Subcutaneous abdominal adipose tissue (tissue), 5 donors: ENCODE measurements around the gene CCDC30.
"Not testable (repeated sequence)": the region's sequence is repeated elsewhere in the genome, so short reads cannot be mapped to it uniquely, and the experiment has no call there.

Experiments
- H3K27ac ChIP-seq: one replicate; pipeline ENCODE4 v1.7.0; 2013; ENCODE audit warnings: low read depth, mild to moderate bottlenecking, inconsistent platforms, low read length, moderate library complexity
- H3K27me3 ChIP-seq, 5 donors: one replicate each; pipeline ENCODE4 v1.7.0; 2013; ENCODE audit warnings: low read length in 5 of 5, inconsistent platforms in 1 of 5; ENCODE audit not compliant: control insufficient read depth in 5 of 5, insufficient read depth in 4 of 5
- H3K36me3 ChIP-seq, 5 donors: one replicate each; pipeline ENCODE4 v1.7.0; 2013; ENCODE audit warnings: low read length in 5 of 5; ENCODE audit not compliant: control insufficient read depth in 5 of 5, insufficient read depth in 5 of 5
- H3K4me1 ChIP-seq, 5 donors: one replicate each; pipeline ENCODE4 v1.7.0; 2013; ENCODE audit warnings: low read length in 5 of 5, mild to moderate bottlenecking in 3 of 5, moderate library complexity in 1 of 5; ENCODE audit not compliant: control insufficient read depth in 5 of 5, insufficient read depth in 5 of 5
- H3K4me3 ChIP-seq, 5 donors: one replicate each; pipeline ENCODE4 v1.7.0; 2013; ENCODE audit warnings: low read length in 5 of 5, low read depth in 1 of 5
- H3K9ac ChIP-seq, 5 donors: one replicate each; pipeline ENCODE4 v1.7.0; 2013; ENCODE audit warnings: low read length in 5 of 5, mild to moderate bottlenecking in 4 of 5, moderate library complexity in 3 of 5
- H3K9me3 ChIP-seq, 5 donors: one replicate each; pipeline ENCODE4 v1.7.0; 2013; ENCODE audit warnings: low read length in 5 of 5; ENCODE audit not compliant: control insufficient read depth in 5 of 5
- donor health status: healthy.
- donor health status: healthy.
- donor health status: healthy.
- donor health status: healthy.
- donor health status: healthy.

The CCDC30 gene

GRCh38 chr1:42506576-42506975, 43.5 kb downstream of the CCDC30 start:
- Histone ChIP-seq H3K9ac (no peak overlapping the region), H3K27me3 (no peaks in the 10 kb centered on the region), H3K36me3 (peaks cover 0 to 26% (median 2%) of the 10 kb centered on the region in 5 donors), H3K27ac (no peak overlapping the region), H3K9me3 (peaks cover 20 to 74% (median 72%) of the 10 kb centered on the region in 5 donors), H3K4me1 (no peaks in the 10 kb centered on the region), H3K4me3 (peak overlapping the region in 1 of 5 donors; percentile 37)

GRCh38 chr1:42511581-42512155, 48.6 kb downstream of the CCDC30 start:
- not testable (repeated sequence) for H3K9ac ChIP-seq, H3K27ac ChIP-seq, H3K4me1 ChIP-seq, H3K27me3 ChIP-seq
- H3K36me3 ChIP-seq, result peaks cover 0 to 16% (median 2%) of the 10 kb centered on the region in 5 donors
- peaks cover 8 to 71% (median 57%) of the 10 kb centered on the region in 5 donors for H3K9me3 ChIP-seq
- peak overlapping the region in 1 of 5 donors; percentile 25 for H3K4me3 ChIP-seq

- Histone ChIP-seq H3K9me3 (peaks cover 9 to 46% (median 20%) of the 10 kb centered on the region in 5 donors), H3K36me3 (peaks cover 0 to 10% (median 0%) of the 10 kb centered on the region in 5 donors), H3K4me3 (peak overlapping the region in 1 of 5 donors; percentile 17), H3K27ac (no peak overlapping the region), H3K9ac (no peak overlapping the region), H3K4me1 (no peaks in the 10 kb centered on the region), H3K27me3 (no peaks in the 10 kb centered on the region)
These were observed 55.8 kb downstream of the CCDC30 start for GRCh38 chr1:42518908-42519307.

- peaks cover 6 to 24% (median 13%) of the 10 kb centered on the region in 5 donors for H3K9me3 ChIP-seq
- H3K4me3 ChIP-seq, result no peak overlapping the region
- no peaks in the 10 kb centered on the region for H3K27me3 ChIP-seq
- H3K4me1 ChIP-seq, result no peaks in the 10 kb centered on the region
- H3K9ac ChIP-seq, result no peak overlapping the region
- H3K27ac ChIP-seq, result no peak overlapping the region
- peaks cover 0 to 12% (median 0%) of the 10 kb centered on the region in 5 donors for H3K36me3 ChIP-seq
These were observed 60.1 kb downstream of the CCDC30 start for GRCh38 chr1:42523171-42523570.

- peaks cover 0 to 13% (median 3%) of the 10 kb centered on the region in 5 donors for H3K9me3 ChIP-seq
- H3K4me1 ChIP-seq, result no peaks in the 10 kb centered on the region
- no peaks in the 10 kb centered on the region for H3K27me3 ChIP-seq
- no peak overlapping the region for H3K9ac ChIP-seq
- H3K27ac ChIP-seq, result no peak overlapping the region
- H3K4me3 ChIP-seq, result no peak overlapping the region
- peaks cover 0 to 4% (median 0%) of the 10 kb centered on the region in 5 donors for H3K36me3 ChIP-seq
These were observed 61.2 kb downstream of the CCDC30 start for GRCh38 chr1:42524330-42524729.

GRCh38 chr1:42529724-42530181, 66.7 kb downstream of the CCDC30 start:
- peak overlapping the region in 3 of 5 donors; percentile 34 to 55 (median 41) for H3K4me3 ChIP-seq

GRCh38 chr1:42531043-42531442, 68.0 kb downstream of the CCDC30 start:
- Histone ChIP-seq H3K4me1 (peaks cover 0 to 6% (median 0%) of the 10 kb centered on the region in 5 donors), H3K36me3 (peaks cover 0 to 4% (median 0%) of the 10 kb centered on the region in 5 donors), H3K9me3 (no peaks in the 10 kb centered on the region), H3K9ac (no peak overlapping the region), H3K27me3 (no peaks in the 10 kb centered on the region), H3K4me3 (no peak overlapping the region), H3K27ac (no peak overlapping the region)

More at GRCh38 chr1:42529724-42530181, 66.7 kb downstream of the CCDC30 start:
- H3K4me1 ChIP-seq, result peaks cover 0 to 6% (median 0%) of the 10 kb centered on the region in 5 donors
- H3K9ac ChIP-seq, result no peak overlapping the region
- no peaks in the 10 kb centered on the region for H3K9me3 ChIP-seq
- no peak overlapping the region for H3K27ac ChIP-seq
- H3K27me3 ChIP-seq, result no peaks in the 10 kb centered on the region
- H3K36me3 ChIP-seq, result peaks cover 0 to 4% (median 0%) of the 10 kb centered on the region in 5 donors

- no peak overlapping the region for H3K4me3 ChIP-seq
- no peaks in the 10 kb centered on the region for H3K27me3 ChIP-seq
- H3K9ac ChIP-seq, result no peak overlapping the region
- no peak overlapping the region for H3K27ac ChIP-seq
- peaks cover 0 to 7% (median 3%) of the 10 kb centered on the region in 5 donors for H3K9me3 ChIP-seq
- peaks cover 0 to 7% (median 0%) of the 10 kb centered on the region in 5 donors for H3K36me3 ChIP-seq
- H3K4me1 ChIP-seq, result peaks cover 0 to 6% (median 0%) of the 10 kb centered on the region in 5 donors
These were observed 70.2 kb downstream of the CCDC30 start for GRCh38 chr1:42533101-42533863.

GRCh38 chr1:42541104-42541503, 78.0 kb downstream of the CCDC30 start:
- Histone ChIP-seq H3K27me3 (no peaks in the 10 kb centered on the region), H3K4me3 (no peak overlapping the region), H3K4me1 (no peaks in the 10 kb centered on the region), H3K9me3 (peaks cover 0 to 7% (median 3%) of the 10 kb centered on the region in 5 donors), H3K36me3 (peaks cover 0 to 7% (median 0%) of the 10 kb centered on the region in 5 donors), H3K27ac (no peak overlapping the region), H3K9ac (no peak overlapping the region)

GRCh38 chr1:42551180-42551579, 88.1 kb downstream of the CCDC30 start:
- Histone ChIP-seq H3K27ac (no peak overlapping the region), H3K4me1 (no peaks in the 10 kb centered on the region), H3K9me3 (no peaks in the 10 kb centered on the region), H3K9ac (no peak overlapping the region), H3K36me3 (peaks cover 0 to 4% (median 0%) of the 10 kb centered on the region in 5 donors), H3K27me3 (no peaks in the 10 kb centered on the region), H3K4me3 (no peak overlapping the region)
